ENCODE results near the gene HLF. TPM values are rescaled to one million over a fixed set of nuclear protein-coding genes. Genes with fewer than 3 reads are reported as not detected.
A peak's percentile ranks its signal among the peaks of the same experiment; 100 is the strongest.

HLF gene
- polyA plus RNA-seq, 1 experiment, result not detected

- CTCF ChIA-PET, result interaction anchor here (0.6 to 1.5 kb wide), 2 partner anchors 36 to 194 kb away, joined by 3 to 4 read pairs; no protein-coding TSS in a partner anchor
- Histone ChIP-seq H3K9me3 (ENCODE audit: control insufficient read depth, insufficient read depth, low read length) (no peaks in the 10 kb centered on the region), H3K27ac (ENCODE audit: low read depth, low read length) (no peak overlapping the region), H3K27me3 (ENCODE audit: control insufficient read depth, insufficient read depth, low read length) (peaks cover 3% of the 10 kb centered on the region), H3K4me3 (ENCODE audit: low read depth, low read length) (peak overlapping the region; percentile 5; the same call in 1 of the 2 replicates)
- TF ChIP-seq CTCF (IDR thresholded peaks at IDR 0.05; ENCODE audit: low read depth, low read length), result no peak
- DNase-seq (ENCODE audit: low read depth, low spot score), result no peak
- POLR2A ChIA-PET, result no interaction called here
These were observed 56.0 kb downstream of the HLF start for GRCh38 chr17:55320594-55321426.

- Histone ChIP-seq H3K27me3 (ENCODE audit: control insufficient read depth, insufficient read depth, low read length) (peaks cover 3% of the 10 kb centered on the region), H3K9me3 (ENCODE audit: control insufficient read depth, insufficient read depth, low read length) (no peaks in the 10 kb centered on the region), H3K4me3 (ENCODE audit: low read depth, low read length) (peak overlapping the region; percentile 5; the same call in 1 of the 2 replicates), H3K27ac (ENCODE audit: low read depth, low read length) (no peak overlapping the region)
- ChIA-PET POLR2A (no interaction called here), CTCF (interaction anchor here (1.5 kb wide), 1 partner anchor 35 kb away, joined by 3 read pairs; no protein-coding TSS in a partner anchor)
- no peak for TF ChIP-seq CTCF (IDR thresholded peaks at IDR 0.05; ENCODE audit: low read depth, low read length)
- no peak for DNase-seq (ENCODE audit: low read depth, low spot score)
These were observed 56.8 kb downstream of the HLF start for GRCh38 chr17:55321427-55322060.

GRCh38 chr17:55322453-55322985 lies 57.8 kb downstream of the HLF start:
- TF ChIP-seq CTCF (IDR thresholded peaks at IDR 0.05; ENCODE audit: low read depth, low read length), result no peak
- ChIA-PET POLR2A (no interaction called here), CTCF (no interaction called here)
- no peaks in the 10 kb centered on the region for H3K9me3 ChIP-seq (ENCODE audit: control insufficient read depth, insufficient read depth, low read length)
- no peak overlapping the region for H3K4me3 ChIP-seq (ENCODE audit: low read depth, low read length)
- no peak overlapping the region for H3K27ac ChIP-seq (ENCODE audit: low read depth, low read length)
- H3K27me3 ChIP-seq (ENCODE audit: control insufficient read depth, insufficient read depth, low read length), result peaks cover 3% of the 10 kb centered on the region
- no peak for DNase-seq (ENCODE audit: low read depth, low spot score)

GRCh38 chr17:55323518-55324295 lies 58.9 kb downstream of the HLF start:
- POLR2A ChIA-PET, result no interaction called here
- Histone ChIP-seq H3K4me3 (ENCODE audit: low read depth, low read length) (no peak overlapping the region), H3K27ac (ENCODE audit: low read depth, low read length) (no peak overlapping the region), H3K27me3 (ENCODE audit: control insufficient read depth, insufficient read depth, low read length) (peaks cover 3% of the 10 kb centered on the region), H3K9me3 (ENCODE audit: control insufficient read depth, insufficient read depth, low read length) (no peaks in the 10 kb centered on the region)
- CTCF ChIA-PET, result interaction anchor here (0.8 kb wide), 1 partner anchor 26 kb away, joined by 3 read pairs; no protein-coding TSS in a partner anchor
- no peak for DNase-seq (ENCODE audit: low read depth, low spot score)
- TF ChIP-seq CTCF (IDR thresholded peaks at IDR 0.05; ENCODE audit: low read depth, low read length), result no peak

All from AG04450 (cell line).